HL-60 (cell line): ENCODE results near the gene KLKB1.

Source experiments
- GABPA ChIP-seq: IDR thresholded peaks from 2 replicates; pipeline ENCODE4 v1.6.1; 2012; ENCODE audit warnings: low read depth
- TF ChIP-seq, protein P1 (sequence below): IDR thresholded peaks from one replicate; pipeline ENCODE4 v1.5.1; 2011; ENCODE audit warnings: low read length, control low read depth, inconsistent platforms; ENCODE audit not compliant: insufficient read depth

DNA sequence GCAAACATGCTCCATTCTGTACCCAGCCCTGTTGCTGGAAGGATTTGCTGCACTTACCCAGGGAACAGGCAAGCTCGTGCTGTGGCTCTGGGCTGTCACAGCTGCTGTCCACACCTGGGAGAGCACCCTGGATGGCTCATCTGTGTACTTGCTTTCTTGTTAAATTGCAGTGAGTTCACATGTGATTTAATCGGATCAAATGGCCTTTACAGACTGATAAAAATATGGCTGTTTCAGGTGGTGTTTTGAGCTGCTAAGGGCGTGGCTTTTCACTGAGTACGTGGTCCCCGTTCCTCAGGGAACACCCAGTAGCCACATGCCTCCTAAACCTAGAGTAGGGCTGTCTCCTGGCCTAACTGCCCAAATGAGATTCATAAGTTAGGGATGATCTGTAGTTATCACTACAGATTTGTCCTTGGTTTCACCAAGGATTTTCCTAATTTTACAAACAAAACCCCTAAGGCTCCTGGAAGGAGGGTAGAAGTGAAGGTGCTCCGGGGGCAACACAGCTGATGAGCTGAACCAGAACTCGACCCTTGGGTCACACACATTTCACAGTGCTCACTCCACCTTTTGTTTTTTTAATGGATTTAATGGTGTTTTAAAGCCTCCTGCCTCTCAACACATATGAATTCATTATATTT, 13.7 kb downstream of the KLKB1 start:
- TF ChIP-seq, protein P1, sequence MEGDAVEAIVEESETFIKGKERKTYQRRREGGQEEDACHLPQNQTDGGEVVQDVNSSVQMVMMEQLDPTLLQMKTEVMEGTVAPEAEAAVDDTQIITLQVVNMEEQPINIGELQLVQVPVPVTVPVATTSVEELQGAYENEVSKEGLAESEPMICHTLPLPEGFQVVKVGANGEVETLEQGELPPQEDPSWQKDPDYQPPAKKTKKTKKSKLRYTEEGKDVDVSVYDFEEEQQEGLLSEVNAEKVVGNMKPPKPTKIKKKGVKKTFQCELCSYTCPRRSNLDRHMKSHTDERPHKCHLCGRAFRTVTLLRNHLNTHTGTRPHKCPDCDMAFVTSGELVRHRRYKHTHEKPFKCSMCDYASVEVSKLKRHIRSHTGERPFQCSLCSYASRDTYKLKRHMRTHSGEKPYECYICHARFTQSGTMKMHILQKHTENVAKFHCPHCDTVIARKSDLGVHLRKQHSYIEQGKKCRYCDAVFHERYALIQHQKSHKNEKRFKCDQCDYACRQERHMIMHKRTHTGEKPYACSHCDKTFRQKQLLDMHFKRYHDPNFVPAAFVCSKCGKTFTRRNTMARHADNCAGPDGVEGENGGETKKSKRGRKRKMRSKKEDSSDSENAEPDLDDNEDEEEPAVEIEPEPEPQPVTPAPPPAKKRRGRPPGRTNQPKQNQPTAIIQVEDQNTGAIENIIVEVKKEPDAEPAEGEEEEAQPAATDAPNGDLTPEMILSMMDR, result no peak
- TF ChIP-seq GABPA, result no peak
